Measurements from ENCODE around the gene SLC35B2.
"Not testable (repeated sequence)": the region's sequence is repeated elsewhere in the genome, so short reads cannot be mapped to it uniquely, and the experiment has no call there.

- not testable (repeated sequence) for TF ChIP-seq MEIS1 (CRISPR knock-in tag; IDR thresholded peaks at IDR 0.05; ENCODE audit: borderline replicate concordance); ZNF248 (tag by site-specific recombination; IDR thresholded peaks at IDR 0.05)
Observed at GRCh38 chr6:44231426-44231825, 25.9 kb downstream of the SLC35B2 start.

All from HEK293 (cell line).